HepG2 (cell line): ENCODE data around the gene QPCT. TPM values are rescaled to one million over a fixed set of nuclear protein-coding genes. Genes with fewer than 3 reads are reported as not detected.

ENCODE experiments used
- ATAC-seq: fragments of 200-7000 bp; cut with Tn5 transposase; 3 replicates; pipeline ENCODE4 v1.9.1; 2020; ENCODE audit warnings: mild to moderate bottlenecking, moderate library complexity
- BruUV-seq: library from RNA; stranded (reverse); fragments of 400-500 nt; replicated peaks from 2 replicates; lab custom pipeline; 2021; lab: Mats Ljungman, UMichigan
- CTCF ChIA-PET: fragments of 300-600 bp; formaldehyde crosslinking; extraction: SDS; loops from one replicate; lab custom pipeline; 2021; ENCODE audit warnings: low total read pairs, inconsistent platforms, low intra/inter-chr PET ratio; lab: Yijun Ruan, JAX
- POLR2A ChIA-PET: fragments of 350-600 bp; sonication (Branson Sonifier 250); formaldehyde crosslinking; loops from one replicate; lab custom pipeline; 2020; ENCODE audit warnings: antibody characterized with exemption, inconsistent platforms; lab: Yijun Ruan, JAX
- DNase-seq: peaks from one replicate; pipeline ENCODE4 v3.0.0-alpha.2; 2015; ENCODE audit warnings: low spot score
- FAIRE-seq: peaks from 3 replicates; lab custom pipeline; 2011; peaks lifted over from hg19 to GRCh38; lab: Jason Lieb, UNC
- H2AFZ ChIP-seq: one replicate; pipeline ENCODE4 v1.6.1; 2011; ENCODE audit warnings: low read length, inconsistent platforms
- H3K27ac ChIP-seq: fragments of 300-600 bp; 3 replicates; pipeline ENCODE4 v1.8.0; 2011; ENCODE audit warnings: mixed run types, mild to moderate bottlenecking, mixed read lengths, low read length, inconsistent platforms; ENCODE audit not compliant: insufficient read depth; ENCODE audit errors: extremely low read length
- H3K27me3 ChIP-seq, 2 experiments: fragments of 200-600 bp in 1 of 2; 2 replicates in 1 of 2; 3 replicates in 1 of 2; pipeline versions ENCODE4 v1.6.0 to v1.8.0; 2011; ENCODE audit warnings: low read length in 2 of 2, mild to moderate bottlenecking in 2 of 2, moderate library complexity in 2 of 2, inconsistent platforms in 1 of 2; ENCODE audit not compliant: insufficient read depth in 2 of 2, control insufficient read depth in 1 of 2
- H3K36me3 ChIP-seq, 2 experiments: fragments of 200-600 bp in 1 of 2; replicated peaks in 1 of 2; 2 replicates in 1 of 2; 3 replicates in 1 of 2; pipeline versions ENCODE4 v1.5.1 to v1.8.0; 2011; ENCODE audit warnings: low read length in 2 of 2, inconsistent platforms in 1 of 2; ENCODE audit not compliant: insufficient read depth in 2 of 2, control insufficient read depth in 1 of 2
- H3K4me1 ChIP-seq: 2 replicates; pipeline ENCODE4 v1.5.1; 2012; ENCODE audit warnings: low read length, inconsistent platforms; ENCODE audit not compliant: insufficient read depth
- H3K4me2 ChIP-seq: 2 replicates; pipeline ENCODE4 v1.6.0; 2011; ENCODE audit warnings: low read depth, low read length, inconsistent platforms
- H3K4me3 ChIP-seq, 3 experiments: fragments of 200-600 bp in 1 of 3; sonication (generic), shearing (Covaris generic) in 1 of 3; replicated peaks in 1 of 3; 2 replicates each; pipeline ENCODE4 v1.5.1; 2011 to 2016; ENCODE audit warnings: low read length in 3 of 3, inconsistent platforms in 2 of 3, low read depth in 2 of 3, mild to moderate bottlenecking in 2 of 3, control low read depth in 1 of 3, mixed read lengths in 1 of 3; ENCODE audit not compliant: insufficient read depth in 1 of 3
- H3K79me2 ChIP-seq: one replicate; pipeline ENCODE4 v1.6.1; 2011; ENCODE audit warnings: low read length, inconsistent platforms; ENCODE audit not compliant: insufficient read depth
- H3K9ac ChIP-seq: 2 replicates; pipeline ENCODE4 v1.6.0; 2011; ENCODE audit warnings: mild to moderate bottlenecking, low read depth, low read length, inconsistent platforms; ENCODE audit not compliant: insufficient read depth
- H3K9me3 ChIP-seq: 2 replicates; pipeline ENCODE4 v1.5.1; 2012; ENCODE audit warnings: mild to moderate bottlenecking, low read length
- H4K20me1 ChIP-seq: 2 replicates; pipeline ENCODE4 v1.6.0; 2011; ENCODE audit warnings: inconsistent platforms, mild to moderate bottlenecking, low read length, moderate library complexity; ENCODE audit not compliant: insufficient read depth
- ATM ChIP-seq: fragments of 450-650 bp; IDR thresholded peaks from 2 replicates; pipeline ENCODE4 v1.7.1; 2017; ENCODE audit warnings: mild to moderate bottlenecking, borderline replicate concordance
- FOXO1 ChIP-seq: sonication (generic); formaldehyde crosslinking; IDR thresholded peaks from 2 replicates; pipeline ENCODE4 v1.4.0; 2020; ENCODE audit warnings: missing genetic modification reagents
- JUND ChIP-seq: sonication (generic); formaldehyde crosslinking; IDR thresholded peaks from 2 replicates; pipeline ENCODE4 v1.8.0; 2022; ENCODE audit warnings: mild to moderate bottlenecking, missing genetic modification reagents
- MAFG ChIP-seq: sonication (generic); formaldehyde crosslinking; IDR thresholded peaks from 2 replicates; pipeline ENCODE4 v1.5.1; 2020; ENCODE audit warnings: mild to moderate bottlenecking, missing genetic modification reagents
- MAZ ChIP-seq, 2 experiments: sonication (generic) in 1 of 2; formaldehyde crosslinking in 1 of 2; IDR thresholded peaks; 2 replicates each; pipeline versions ENCODE4 v1.5.0 to v1.6.1; 2012 to 2020; ENCODE audit warnings: low read depth in 2 of 2, mild to moderate bottlenecking in 2 of 2, borderline replicate concordance in 1 of 2, improper control_type of control experiment in 1 of 2, low read length in 1 of 2, missing genetic modification reagents in 1 of 2, moderate library complexity in 1 of 2
- PRPF4 ChIP-seq: fragments of 200-400 bp; formaldehyde crosslinking; IDR thresholded peaks from 2 replicates; pipeline ENCODE4 v1.6.1; 2016; ENCODE audit warnings: low read length, low read depth; ENCODE audit not compliant: poor library complexity, severe bottlenecking
- SP1 ChIP-seq, 2 experiments: fragments of 450-650 bp in 1 of 2; sonication (generic) in 1 of 2; formaldehyde crosslinking in 1 of 2; IDR thresholded peaks; 2 replicates each; pipeline versions ENCODE4 v1.4.0 to v1.6.1; 2016 to 2020; ENCODE audit warnings: missing genetic modification reagents in 1 of 2
- SP5 ChIP-seq: IDR thresholded peaks from 2 replicates; pipeline ENCODE4 v1.6.1; 2016; ENCODE audit warnings: low read depth, borderline replicate concordance
- TFDP2 ChIP-seq: sonication (generic); formaldehyde crosslinking; IDR thresholded peaks from 2 replicates; pipeline ENCODE4 v1.4.0; 2020; ENCODE audit warnings: missing genetic modification reagents
- UBTF ChIP-seq: sonication (generic); formaldehyde crosslinking; IDR thresholded peaks from 2 replicates; pipeline ENCODE4 v1.4.0; 2020; ENCODE audit warnings: mild to moderate bottlenecking, missing genetic modification reagents
- ZC3H4 ChIP-seq: sonication (generic); formaldehyde crosslinking; IDR thresholded peaks from 2 replicates; pipeline ENCODE4 v1.4.0; 2020; ENCODE audit warnings: missing genetic modification reagents, borderline replicate concordance
- ZNF224 ChIP-seq: sonication (generic); formaldehyde crosslinking; IDR thresholded peaks from 2 replicates; pipeline ENCODE4 v1.5.0; 2020; ENCODE audit warnings: mild to moderate bottlenecking, missing genetic modification reagents
- WGBS: methylation state at CpG from one replicate; pipeline ENCODE4 v1.1.6; 2017; ENCODE audit warnings: low lambda C conversion rate; 5-methylcytosine and 5-hydroxymethylcytosine counted together
- in situ Hi-C: cut with HindIII; loops from 2 replicates; pipeline ENCODE4 v1.10.0; 2017; ENCODE audit warnings: low pct_unique_long_range_greater_than_20kb; ENCODE audit not compliant: extremely low pct_ligation_motif_present
- intact Hi-C: fragments of 100-400 bp; cut with micrococcal nuclease; formaldehyde crosslinking; loops from one replicate; pipeline ENCODE4 v1.10.0; 2022; ENCODE audit not compliant: unreplicated experiment
- polyA plus RNA-seq, 8 experiments: library from polyadenylated mRNA; depleted of rRNA in 3 of 8; stranded (reverse) in 7 of 8; unstranded in 1 of 8; fragments of >200 nt; fragmentation: Illumina TruSeq in 4 of 8; extraction: Trizol in 4 of 8; gene quantifications; 2 replicates each; pipeline versions ENCODE4 v1.2.1 to v1.2.3, GENCODE V29; 2011 to 2016; ENCODE audit warnings: low read depth in 4 of 8, missing spikeins in 1 of 8, mixed read lengths in 1 of 8; ENCODE audit not compliant: insufficient read depth in 1 of 8
- total RNA-seq, 5 experiments: library from RNA; depleted of rRNA; stranded (reverse); fragments of >200 nt; fragmentation: Illumina TruSeq; extraction: Trizol; gene quantifications; 2 replicates each; pipeline ENCODE4 v1.2.3, GENCODE V29; 2016; ENCODE audit warnings: low read depth in 1 of 5

QPCT gene
- total and polyA plus RNA-seq, 2 of the 13 experiments (the other 11 are each of a cell fraction or from before 2014, with no cell fraction given) = 0.77 to 1.2 TPM

- WGBS = 24% methylated on average over 2 of the region's 2 CpGs
- Histone ChIP-seq H3K9ac (no peak overlapping the region), H3K4me2 (no peak overlapping the region), H3K27ac (no peak overlapping the region), H3K9me3 (no peaks in the 10 kb centered on the region), H2AFZ (no peak overlapping the region), H3K36me3 (no peaks in the 10 kb centered on the region), H3K27me3 (peaks cover 0 to 2% of the 10 kb centered on the region in 2 experiments; a peak in 1 of 5 replicates), H3K4me3 (no peak overlapping the region), H3K79me2 (no peaks in the 10 kb centered on the region), H4K20me1 (no peaks in the 10 kb centered on the region), H3K4me1 (peaks cover 12% of the 10 kb centered on the region; the same call in 1 of the 2 replicates)
- CTCF ChIA-PET = no interaction called here
- intact Hi-C loops (loop anchor here (10.0 kb wide), 2 partner anchors 144 to 254 kb away; no protein-coding TSS in a partner anchor), in situ Hi-C loops (no loop called here)
- FAIRE-seq = no peak
- no peak for ATAC-seq
- DNase-seq = no peak
- BruUV-seq = no TSS peak
- POLR2A ChIA-PET = no interaction called here
- TF ChIP-seq TFDP2 (CRISPR knock-in tag) (no peak), ZNF224 (CRISPR knock-in tag) (no peak), JUND (CRISPR knock-in tag) (no peak), MAZ (IDR thresholded peaks at IDR 0.05; ENCODE audit: borderline replicate concordance, low read depth, low read length) (no peak), MAZ (CRISPR knock-in tag; IDR thresholded peaks at IDR 0.05; ENCODE audit: low read depth) (no peak), SP5 (CRISPR knock-in tag) (no peak)
Observed at GRCh38 chr2:37390777-37391176, 46.3 kb downstream of the QPCT start.

GRCh38 chr2:37391711-37392110 is 47.3 kb downstream of the QPCT start:
- CTCF ChIA-PET = no interaction called here
- POLR2A ChIA-PET = no interaction called here
- TF ChIP-seq ZC3H4 (CRISPR knock-in tag) (no peak), ATM (no peak), PRPF4 (no peak), UBTF (CRISPR knock-in tag) (no peak), MAFG (CRISPR knock-in tag) (no peak), FOXO1 (CRISPR knock-in tag) (no peak), SP1 (IDR thresholded peaks at IDR 0.05) (no peak), SP1 (CRISPR knock-in tag; IDR thresholded peaks at IDR 0.05) (no peak)

More at GRCh38 chr2:37391711-37392110, 47.3 kb downstream of the QPCT start:
- FAIRE-seq (no peak), ATAC-seq (no peak), DNase-seq (no peak)
- 51% methylated on average over 8 of the region's 8 CpGs for WGBS
- Histone ChIP-seq H4K20me1 (no peaks in the 10 kb centered on the region), H3K27ac (no peak overlapping the region), H3K27me3 (no peaks in the 10 kb centered on the region), H3K36me3 (no peaks in the 10 kb centered on the region), H3K9me3 (no peaks in the 10 kb centered on the region), H3K79me2 (no peaks in the 10 kb centered on the region), H3K4me3 (no peak overlapping the region), H3K9ac (no peak overlapping the region), H3K4me2 (no peak overlapping the region), H3K4me1 (peaks cover 12% of the 10 kb centered on the region; the same call in 1 of the 2 replicates), H2AFZ (no peak overlapping the region)
- no TSS peak for BruUV-seq
- in situ Hi-C loops (no loop called here), intact Hi-C loops (loop anchor here (10.0 kb wide), 2 partner anchors 143 to 253 kb away; no protein-coding TSS in a partner anchor)
